ENCODE measurements around the gene MMP23B. TPM values are rescaled to one million over a fixed set of nuclear protein-coding genes. Genes with fewer than 3 reads are reported as not detected.
A peak's percentile ranks its signal among the peaks of the same experiment; 100 is the strongest.

The MMP23B gene
- total and polyA plus RNA-seq, 2 of the 8 experiments (the other 6 are each of a cell fraction or from before 2014, with no cell fraction given) = 9.2 to 14.6 TPM

- H3K4me2 ChIP-seq (ENCODE audit: insufficient read depth in 1 of 2, low read depth in 2 of 2, low read length in 2 of 2) = peak overlapping the region; percentile 62 to 94
- no peak overlapping the region for H2BK12ac ChIP-seq (ENCODE audit: low read depth, low read length)
- H3K4me3 ChIP-seq (ENCODE audit: extremely low read depth in 1 of 4, insufficient read depth in 2 of 4, low read depth in 3 of 4, low read length in 4 of 4) = peak overlapping the region; percentile 80 to 97 (median 92)
- FAIRE-seq (no peak), DNase-seq (ENCODE audit: low read depth in 1 of 2, low spot score in 2 of 2) (no peak)
- WGBS, 2 experiments (ENCODE audit: extremely low coverage in 1 of 2, insufficient coverage in 1 of 2, insufficient read length in 1 of 2, insufficient replicate concordance in 2 of 2, low coverage in 1 of 2, low lambda C conversion rate in 2 of 2, missing lambda C conversion rate in 1 of 2) = 0% methylated on average over 12 of the region's 23 CpGs; no CpG with 5 or more reads in 1 of the 2 experiments
- H3K9me3 ChIP-seq (ENCODE audit: insufficient read depth in 2 of 2, low read depth in 1 of 2, low read length in 1 of 2) = no peaks in the 10 kb centered on the region
- TF ChIP-seq ASH2L (IDR thresholded peaks at IDR 0.05; ENCODE audit: low read length) = peak; percentile 9
- TF ChIP-seq SIX5 (IDR thresholded peaks at IDR 0.05; ENCODE audit: low read depth, low read length) = no peak
- TF ChIP-seq HDAC2 (IDR thresholded peaks at IDR 0.05; ENCODE audit: borderline replicate concordance in 1 of 2, low read depth in 2 of 2, low read length in 2 of 2) = 0 out of 4 replicates have a peak, but pooled peaks of 1 of the 2 experiments have one; percentile 69
- H3K23me2 ChIP-seq (ENCODE audit: low read depth, low read length) = peaks cover 6% of the 10 kb centered on the region; the same call in 1 of the 2 replicates
- H2BK5ac ChIP-seq (ENCODE audit: low read depth, low read length) = peak overlapping the region; percentile 8; the same call in 1 of the 2 replicates
- H3K23ac ChIP-seq (ENCODE audit: insufficient read length) = no peak overlapping the region
- no peak overlapping the region for H2AK5ac ChIP-seq (ENCODE audit: low read depth, low read length)
- peak overlapping the region; percentile 25 to 41 (median 30); a peak in 4 of 7 replicates for H3K9ac ChIP-seq (replicated peaks in 1 of 4; ENCODE audit: extremely low read depth in 1 of 4, low read depth in 3 of 4, low read length in 3 of 4)
- peaks cover 6 to 22% of the 10 kb centered on the region in 2 experiments for H4K20me1 ChIP-seq (replicated peaks in 1 of 2; ENCODE audit: control insufficient read depth in 1 of 2, insufficient read depth in 2 of 2, low read length in 2 of 2)
- no peak overlapping the region for H3K56ac ChIP-seq (replicated peaks; ENCODE audit: insufficient read length, low read depth, low read length)
- H2AFZ ChIP-seq (ENCODE audit: low read length) = no peak overlapping the region
- no peak overlapping the region for H3K4ac ChIP-seq (replicated peaks; ENCODE audit: insufficient read length, low read depth, low read length)
- H4K8ac ChIP-seq (ENCODE audit: extremely low read depth, insufficient read depth, low read length) = no peak overlapping the region; the same call in none of the 2 replicates
- no peak overlapping the region for H3K14ac ChIP-seq (ENCODE audit: insufficient read length)
- CTCF ChIA-PET (ENCODE audit: partially characterized antibody) = interaction anchor here (1.2 to 2.2 kb wide), 6 partner anchors 12 to 74 kb away, joined by 3 to 10 read pairs (median 6); no protein-coding TSS in a partner anchor
- peaks cover 3% of the 10 kb centered on the region for H3K79me1 ChIP-seq (ENCODE audit: low read depth, low read length)
- H2BK120ac ChIP-seq (replicated peaks; ENCODE audit: low read depth, low read length) = no peak overlapping the region
- no peak overlapping the region for H4K91ac ChIP-seq (replicated peaks; ENCODE audit: insufficient read length, low read length)
- no peak overlapping the region for H4K5ac ChIP-seq (ENCODE audit: insufficient read length, low read depth, low read length)
- no peak overlapping the region for H3K18ac ChIP-seq (ENCODE audit: extremely low read depth, low read length)
- peaks cover 0 to 13% of the 10 kb centered on the region in 2 experiments; a peak in 2 of 4 replicates for H3K79me2 ChIP-seq (ENCODE audit: control insufficient read depth in 1 of 2, insufficient read depth in 2 of 2, low read length in 2 of 2)
- H2BK15ac ChIP-seq (ENCODE audit: low read length) = no peak overlapping the region
- H3K27me3 ChIP-seq (replicated peaks in 1 of 4; ENCODE audit: control insufficient read depth in 3 of 4, extremely low read depth in 1 of 4, insufficient read depth in 3 of 4, low read length in 3 of 4) = no peaks in the 10 kb centered on the region; a peak in 1 of 7 replicates
- H3K27ac ChIP-seq (ENCODE audit: low read depth, low read length) = no peak overlapping the region
- H3K36me3 ChIP-seq (ENCODE audit: control insufficient read depth in 2 of 4, insufficient read depth in 4 of 4, low read length in 3 of 4) = no peaks in the 10 kb centered on the region
- POLR2A ChIA-PET (ENCODE audit: partially characterized antibody) = interaction anchor here (1.0 to 4.6 kb wide), 13 partner anchors 10 to 290 kb away, joined by 3 to 34 read pairs (median 8); partner anchors contain the start of genes MMP23B and SSU72
- peaks cover 0 to 13% (median 5%) of the 10 kb centered on the region in 4 experiments; a peak in 5 of 7 replicates for H3K4me1 ChIP-seq (replicated peaks in 1 of 4; ENCODE audit: control insufficient read depth in 3 of 4, insufficient read depth in 4 of 4, low read length in 3 of 4)
- H2BK20ac ChIP-seq (ENCODE audit: low read length) = no peak overlapping the region
Measured at GRCh38 chr1:1614954-1615255, 17.1 kb upstream of the MMP23B start.
